Endothelial cell of umbilical vein (primary cell): ENCODE measurements around the gene DTX2. TPM values are rescaled to one million over a fixed set of nuclear protein-coding genes. Genes with fewer than 3 reads are reported as not detected.
"Not testable (repeated sequence)": the region's sequence is repeated elsewhere in the genome, so short reads cannot be mapped to it uniquely, and the experiment has no call there.

Experiments used
- BruUV-seq: library from RNA; stranded (reverse); fragments of 400-500 nt; replicated peaks from 2 replicates; lab custom pipeline; 2021; lab: Mats Ljungman, UMichigan
- CTCF ChIA-PET: fragments of 300-600, 350-600 bp; sonication (Branson Sonifier 250); formaldehyde crosslinking; loops from one replicate; lab custom pipeline; 2021; ENCODE audit warnings: antibody characterized with exemption, inconsistent platforms; lab: Charles Lee
- POLR2A ChIA-PET: fragments of 300-600, 350-600 bp; sonication (Branson Sonifier 250); formaldehyde crosslinking; loops from one replicate; lab custom pipeline; 2021; ENCODE audit warnings: antibody characterized with exemption, inconsistent platforms; lab: Charles Lee
- DNase-seq: peaks from one replicate; pipeline ENCODE4 v3.0.0-alpha.2; 2011; ENCODE audit warnings: low read depth, low spot score
- FAIRE-seq: peaks from 2 replicates; lab custom pipeline; 2011; peaks lifted over from hg19 to GRCh38; lab: Jason Lieb, UNC
- H2AFZ ChIP-seq: 2 replicates; pipeline ENCODE4 v1.6.0; 2012; ENCODE audit warnings: low read depth, low read length, control low read depth, inconsistent platforms
- H3K27ac ChIP-seq: 2 replicates; pipeline ENCODE4 v1.5.1; 2011; ENCODE audit warnings: low read depth, mild to moderate bottlenecking, control low read depth, low read length, moderate library complexity; ENCODE audit not compliant: insufficient read depth
- H3K27me3 ChIP-seq, 2 experiments: 2 replicates each; pipeline versions ENCODE4 v1.6.0 to v1.6.1; 2011; ENCODE audit warnings: low read length in 2 of 2, mixed read lengths in 1 of 2; ENCODE audit not compliant: control insufficient read depth in 2 of 2, insufficient read depth in 2 of 2
- H3K36me3 ChIP-seq, 2 experiments: 2 replicates in 1 of 2; 3 replicates in 1 of 2; pipeline ENCODE4 v1.5.1; 2011; ENCODE audit warnings: low read length in 2 of 2, mild to moderate bottlenecking in 1 of 2, moderate library complexity in 1 of 2; ENCODE audit not compliant: control insufficient read depth in 2 of 2, insufficient read depth in 2 of 2; ENCODE audit errors: extremely low read depth in 1 of 2
- H3K4me1 ChIP-seq: 3 replicates; pipeline ENCODE4 v1.5.1; 2011; ENCODE audit warnings: mild to moderate bottlenecking, low read length; ENCODE audit not compliant: control insufficient read depth, insufficient read depth; ENCODE audit errors: extremely low read depth
- H3K4me2 ChIP-seq: 2 replicates; pipeline ENCODE4 v1.6.1; 2011; ENCODE audit warnings: low read length, control low read depth, mixed read lengths; ENCODE audit not compliant: insufficient read depth
- H3K4me3 ChIP-seq, 3 experiments: fragments of 200-600 bp in 1 of 3; sonication (generic), shearing (Covaris generic) in 1 of 3; replicated peaks in 1 of 3; 2 replicates each; pipeline ENCODE4 v1.5.1; 2011 to 2016; ENCODE audit warnings: control low read depth in 3 of 3, low read length in 3 of 3, mild to moderate bottlenecking in 2 of 3, inconsistent platforms in 1 of 3, low read depth in 1 of 3, moderate library complexity in 1 of 3; ENCODE audit not compliant: insufficient read depth in 1 of 3
- H3K79me2 ChIP-seq: 2 replicates; pipeline ENCODE4 v1.6.0; 2012; ENCODE audit warnings: low read length, inconsistent platforms; ENCODE audit not compliant: control insufficient read depth, insufficient read depth
- H3K9ac ChIP-seq: replicated peaks from 2 replicates; pipeline ENCODE3; 2011; ENCODE audit warnings: low read length, control low read depth; ENCODE audit not compliant: insufficient read depth; ENCODE audit errors: extremely low read depth
- H3K9me1 ChIP-seq: replicated peaks from 3 replicates; pipeline ENCODE4 v1.6.0; 2011; ENCODE audit warnings: mild to moderate bottlenecking, low read length; ENCODE audit not compliant: control insufficient read depth, insufficient read depth; ENCODE audit errors: extremely low read depth
- H3K9me3 ChIP-seq: replicated peaks from 2 replicates; pipeline ENCODE4 v1.5.1; 2012; ENCODE audit warnings: low read length, inconsistent platforms; ENCODE audit not compliant: control insufficient read depth, insufficient read depth
- H4K20me1 ChIP-seq: replicated peaks from 2 replicates; pipeline ENCODE3; 2011; ENCODE audit warnings: mild to moderate bottlenecking, low read length; ENCODE audit not compliant: control insufficient read depth, insufficient read depth; ENCODE audit errors: extremely low read depth
- dilution Hi-C: fragments of 300-500 bp; cut with MboI; formaldehyde crosslinking; loops from one replicate; pipeline ENCODE4 v1.15.0; 2019; ENCODE audit warnings: low sequenced_read_pairs; ENCODE audit not compliant: extremely low pct_ligation_motif_present
- intact Hi-C: fragments of 100-400 bp; cut with micrococcal nuclease; formaldehyde crosslinking; loops from one replicate; pipeline ENCODE4 v1.10.0; 2022
- polyA plus RNA-seq, 4 experiments: library from polyadenylated mRNA; depleted of rRNA in 3 of 4; stranded (reverse) in 3 of 4; unstranded in 1 of 4; fragments of >200 nt; gene quantifications; 2 replicates each; pipeline versions ENCODE4 v1.2.1 to v1.2.3, GENCODE V29; 2011 to 2012; ENCODE audit warnings: missing spikeins in 1 of 4
- total RNA-seq: library from RNA; stranded (reverse); gene quantifications from 2 replicates; pipeline ENCODE4 v1.2.3, GENCODE V29; 2021

DTX2 gene
- total and polyA plus RNA-seq, 2 donors (not counting 3 experiments of a cell fraction or from before 2014, with no cell fraction given) = 8.5 to 17.1 TPM

DNA sequence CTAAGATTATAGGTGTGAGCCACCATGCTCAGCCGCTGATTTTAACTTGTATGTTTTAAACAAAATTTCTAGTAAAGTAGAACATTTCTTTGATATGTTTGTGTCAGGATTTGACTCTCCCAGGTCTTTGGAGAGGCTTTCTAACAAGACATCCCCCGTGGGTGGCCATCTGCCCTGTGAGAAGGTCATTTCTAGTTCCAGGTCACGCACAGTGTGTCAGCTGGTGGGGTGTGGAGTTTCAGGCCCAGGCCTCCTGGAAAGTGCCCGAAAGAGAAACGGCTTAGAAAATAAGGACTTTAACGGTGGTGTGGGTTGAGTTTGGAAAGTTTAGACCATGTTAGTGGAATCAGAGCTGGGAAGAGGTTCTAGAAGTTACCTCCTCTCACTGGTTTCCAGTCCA, 11.6 kb downstream of the DTX2 start:
- H4K20me1 ChIP-seq, H3K36me3 ChIP-seq, H3K4me3 ChIP-seq, FAIRE-seq, H3K79me2 ChIP-seq, H3K4me1 ChIP-seq, DNase-seq, H3K9me3 ChIP-seq, POLR2A ChIA-PET, H3K4me2 ChIP-seq, H3K9ac ChIP-seq, H3K27ac ChIP-seq, BruUV-seq, dilution Hi-C loops, H2AFZ ChIP-seq, H3K27me3 ChIP-seq, CTCF ChIA-PET, H3K9me1 ChIP-seq, intact Hi-C loops: not testable (repeated sequence)

DNA sequence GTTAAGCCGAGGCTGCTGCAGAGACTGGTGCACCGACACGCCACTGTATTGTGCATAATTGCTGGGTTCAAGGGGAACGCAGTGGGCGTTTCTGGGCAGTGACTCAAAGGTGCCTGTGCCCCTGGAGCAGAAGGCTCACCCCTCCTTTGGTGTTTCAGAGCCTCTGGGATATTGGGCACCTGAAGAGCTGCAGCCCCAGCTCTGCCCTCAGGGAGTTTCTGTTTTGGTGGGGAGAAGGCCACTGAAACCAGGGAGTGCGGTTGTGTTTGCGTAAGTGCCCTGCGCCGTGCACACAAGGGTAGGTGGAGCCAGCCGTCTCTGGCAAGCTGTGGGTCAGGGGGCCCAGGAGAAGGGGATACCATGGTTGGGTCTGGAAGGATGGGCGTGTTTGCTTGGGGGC, 14.8 kb downstream of the DTX2 start:
- H3K4me1 ChIP-seq, H3K36me3 ChIP-seq, H3K9ac ChIP-seq, H3K4me2 ChIP-seq, FAIRE-seq, H2AFZ ChIP-seq, BruUV-seq, DNase-seq, intact Hi-C loops, POLR2A ChIA-PET, H3K27ac ChIP-seq, H3K4me3 ChIP-seq, H4K20me1 ChIP-seq, dilution Hi-C loops, H3K9me3 ChIP-seq, H3K27me3 ChIP-seq, H3K79me2 ChIP-seq, CTCF ChIA-PET, H3K9me1 ChIP-seq: not testable (repeated sequence)

DNA sequence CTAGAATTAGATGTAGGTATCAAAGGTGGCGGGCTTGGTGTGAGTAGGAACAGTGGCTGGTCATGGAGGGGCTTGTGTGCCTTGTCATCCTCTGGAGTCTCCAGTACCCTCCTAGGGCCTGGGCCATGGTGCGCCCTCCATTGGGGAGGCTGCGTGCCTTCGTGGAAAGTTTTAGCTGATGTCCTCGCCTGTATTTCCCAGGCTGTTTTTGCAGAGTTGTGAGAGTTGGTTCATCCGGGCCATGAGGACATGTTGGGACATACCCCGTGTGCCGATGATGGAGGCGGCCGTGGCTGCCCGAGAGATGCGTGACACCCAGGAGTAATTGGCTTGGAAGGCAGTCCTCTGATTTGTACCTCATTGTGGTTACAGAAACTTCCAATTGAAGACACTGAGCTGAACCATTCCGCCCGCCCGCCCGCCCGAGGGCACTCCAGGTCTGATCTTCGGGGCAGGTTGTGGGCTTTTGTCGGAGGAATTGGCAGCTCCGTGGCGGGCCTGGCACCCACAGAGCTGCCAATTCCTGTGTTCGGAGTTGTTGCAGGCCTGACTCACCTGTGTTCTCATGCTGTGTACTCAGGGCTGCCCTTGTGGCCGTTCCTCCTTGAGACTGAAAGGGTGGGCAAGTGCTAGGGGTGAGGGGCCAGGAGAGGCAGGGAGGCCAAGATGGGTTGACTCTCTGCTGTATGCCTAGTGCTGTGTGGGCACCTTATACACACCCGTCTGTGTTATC, 15.4 kb downstream of the DTX2 start:
- FAIRE-seq, H3K4me3 ChIP-seq, H3K9ac ChIP-seq, CTCF ChIA-PET, H3K9me3 ChIP-seq, H3K4me2 ChIP-seq, DNase-seq, H3K79me2 ChIP-seq, dilution Hi-C loops, H3K4me1 ChIP-seq, H3K9me1 ChIP-seq, POLR2A ChIA-PET, H3K27ac ChIP-seq, H4K20me1 ChIP-seq, H3K36me3 ChIP-seq, intact Hi-C loops, H3K27me3 ChIP-seq, BruUV-seq, H2AFZ ChIP-seq: not testable (repeated sequence)

DNA sequence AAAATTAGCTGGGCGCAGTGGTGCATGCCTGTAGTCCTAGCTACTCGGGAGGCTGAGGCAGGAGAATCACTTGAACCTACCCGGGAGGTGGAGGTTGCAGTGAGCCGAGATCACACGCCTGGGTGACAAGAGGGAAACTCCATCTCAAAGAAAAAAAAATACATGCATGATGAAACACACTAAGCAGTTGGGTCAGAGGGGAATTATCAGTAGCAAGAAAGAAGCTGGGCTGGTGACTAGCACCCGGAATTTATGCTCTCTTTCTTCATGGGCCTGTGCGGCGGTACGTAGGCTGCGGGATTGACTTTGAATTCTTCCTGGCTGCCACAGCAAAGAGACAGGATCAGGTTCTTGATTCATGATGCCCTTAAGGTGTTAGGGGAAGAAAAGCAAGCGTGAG, 18.1 kb downstream of the DTX2 start:
- POLR2A ChIA-PET, H3K4me3 ChIP-seq, dilution Hi-C loops: not testable (repeated sequence)

More for the DNA sequence above, 18.1 kb downstream of the DTX2 start:
- H3K27ac ChIP-seq, DNase-seq, BruUV-seq, intact Hi-C loops, CTCF ChIA-PET, H3K4me2 ChIP-seq, H3K27me3 ChIP-seq, H3K79me2 ChIP-seq, H3K9me1 ChIP-seq, H4K20me1 ChIP-seq, H3K9ac ChIP-seq, H2AFZ ChIP-seq, H3K9me3 ChIP-seq, H3K36me3 ChIP-seq, H3K4me1 ChIP-seq, FAIRE-seq: not testable (repeated sequence)
